Peyer's patch (tissue), 4 donors: ENCODE results near the gene MT1B. TPM values are rescaled to one million over a fixed set of nuclear protein-coding genes. Genes with fewer than 3 reads are reported as not detected.

Experiments used
- DNase-seq, 3 donors: peaks; one replicate each; pipeline ENCODE4 v3.0.0-alpha.2; 2017 to 2019
- H3K27ac ChIP-seq, 4 donors: fragments of 200-600 bp; sonication (generic); one replicate each; pipeline ENCODE4 v1.5.1; 2016 to 2019
- H3K27me3 ChIP-seq, 2 donors: fragments of 200-600 bp; sonication (generic); one replicate each; pipeline ENCODE4 v1.5.1; 2019
- H3K36me3 ChIP-seq, 3 donors: fragments of 200-600 bp; sonication (generic); one replicate each; pipeline ENCODE4 v1.5.1; 2016 to 2019
- H3K4me1 ChIP-seq, 4 donors: fragments of 200-600 bp; sonication (generic); one replicate each; pipeline ENCODE4 v1.5.1; 2016 to 2019
- H3K4me3 ChIP-seq, 4 donors: fragments of 200-600 bp; sonication (generic); 1 replicate in 3 of 4; 2 replicates in 1 of 4; pipeline ENCODE4 v1.5.1; 2016 to 2019; ENCODE audit warnings: mild to moderate bottlenecking in 1 of 4
- H3K9me3 ChIP-seq, 4 donors: fragments of 200-600 bp; sonication (generic); one replicate each; pipeline ENCODE4 v1.5.1; 2016 to 2019; ENCODE audit warnings: mild to moderate bottlenecking in 1 of 4
- CTCF ChIP-seq, 6 experiments: fragments of 450-650 bp in 4 of 6; fragments of 200-600 bp in 2 of 6; sonication (generic) in 1 of 6; IDR thresholded peaks; one replicate each; pipeline ENCODE4 v1.5.1; 2017 to 2019; ENCODE audit warnings: antibody characterized with exemption in 6 of 6, mild to moderate bottlenecking in 3 of 6, moderate library complexity in 1 of 6
- POLR2A ChIP-seq, 2 donors: fragments of 450-650 bp; IDR thresholded peaks; one replicate each; pipeline ENCODE4 v1.5.1; 2017; ENCODE audit warnings: antibody characterized with exemption in 2 of 2, mild to moderate bottlenecking in 2 of 2, moderate library complexity in 2 of 2
- total RNA-seq, 4 donors: library from RNA; depleted of rRNA; stranded (reverse); fragments of >200 nt; gene quantifications; one replicate each; pipeline ENCODE4 v1.1.0, GENCODE V29; 2016

MT1B gene
- total RNA-seq, 4 donors from 2014 or later, result 39.3 TPM; not detected in 3

DNA sequence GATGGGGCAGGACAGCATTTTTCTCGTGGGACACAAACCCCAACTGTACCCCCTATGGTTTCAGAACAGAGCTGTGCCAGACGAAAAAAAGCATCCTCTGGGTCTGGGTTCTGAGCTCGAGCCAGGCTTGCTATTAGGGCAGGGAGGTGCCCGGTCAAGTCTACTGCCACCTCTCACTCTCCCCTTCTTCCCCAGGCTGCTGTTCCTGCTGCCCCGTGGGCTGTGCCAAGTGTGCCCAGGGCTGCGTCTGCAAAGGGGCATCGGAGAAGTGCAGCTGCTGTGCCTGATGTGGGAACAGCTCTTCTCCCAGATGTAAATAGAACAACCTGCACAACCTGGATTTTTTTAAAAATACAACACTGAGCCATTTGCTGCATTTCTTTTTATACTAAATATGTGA, 25.0 kb upstream of the MT1B start:
- no peak for DNase-seq
- Histone ChIP-seq H3K36me3 (peaks cover 0 to 4% (median 0%) of the 10 kb centered on the region in 3 donors), H3K4me3 (peak overlapping the region in 2 of 4 donors; percentile 66 to 71), H3K9me3 (no peaks in the 10 kb centered on the region), H3K4me1 (peaks cover 0 to 8% (median 0%) of the 10 kb centered on the region in 4 donors), H3K27me3 (no peaks in the 10 kb centered on the region), H3K27ac (peak overlapping the region in 3 of 4 donors; percentile 63 to 94 (median 85))
- TF ChIP-seq CTCF (IDR thresholded peaks at IDR 0.05) (no peak), POLR2A (IDR thresholded peaks at IDR 0.05) (no peak)

- no peaks in the 10 kb centered on the region for H3K27me3 ChIP-seq
- H3K4me1 ChIP-seq, result peaks cover 0 to 8% (median 4%) of the 10 kb centered on the region in 4 donors
- no peaks in the 10 kb centered on the region for H3K9me3 ChIP-seq
- no peak for TF ChIP-seq POLR2A (IDR thresholded peaks at IDR 0.05)
- TF ChIP-seq CTCF (IDR thresholded peaks at IDR 0.05), result no peak
- H3K27ac ChIP-seq, result no peak overlapping the region
- H3K4me3 ChIP-seq, result no peak overlapping the region
- no peak for DNase-seq
- H3K36me3 ChIP-seq, result peaks cover 0 to 4% (median 0%) of the 10 kb centered on the region in 3 donors
Observed at GRCh38 chr16:56628486-56629350, 23.0 kb upstream of the MT1B start.

DNA sequence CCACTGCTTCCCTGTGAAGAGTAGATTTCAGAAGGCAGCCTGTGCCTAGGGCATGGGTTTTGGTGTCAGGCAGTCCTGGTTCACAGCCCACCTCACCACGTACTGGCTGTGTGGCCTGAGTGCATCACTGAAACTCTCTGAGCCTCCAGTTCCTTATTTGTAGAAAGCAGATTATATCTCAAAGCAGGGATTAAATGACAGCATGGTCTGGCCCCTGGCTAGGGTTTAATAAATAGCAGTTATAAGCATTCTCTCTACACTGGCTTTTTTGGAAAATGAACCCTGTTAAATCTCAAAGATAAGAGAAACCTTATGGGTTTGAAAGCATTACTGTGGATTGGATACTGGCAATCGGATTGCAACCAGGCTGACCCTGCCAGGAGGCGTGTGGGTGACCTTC, 22.2 kb upstream of the MT1B start:
- H3K27ac ChIP-seq, result no peak overlapping the region
- no peak for TF ChIP-seq CTCF (IDR thresholded peaks at IDR 0.05)
- no peak for TF ChIP-seq POLR2A (IDR thresholded peaks at IDR 0.05)
- no peaks in the 10 kb centered on the region for H3K9me3 ChIP-seq
- H3K4me1 ChIP-seq, result peaks cover 0 to 8% (median 4%) of the 10 kb centered on the region in 4 donors
- peaks cover 0 to 4% (median 0%) of the 10 kb centered on the region in 3 donors for H3K36me3 ChIP-seq
- H3K27me3 ChIP-seq, result peaks cover 0 to under 1% of the 10 kb centered on the region in 2 donors
- no peak overlapping the region for H3K4me3 ChIP-seq
- no peak for DNase-seq

DNA sequence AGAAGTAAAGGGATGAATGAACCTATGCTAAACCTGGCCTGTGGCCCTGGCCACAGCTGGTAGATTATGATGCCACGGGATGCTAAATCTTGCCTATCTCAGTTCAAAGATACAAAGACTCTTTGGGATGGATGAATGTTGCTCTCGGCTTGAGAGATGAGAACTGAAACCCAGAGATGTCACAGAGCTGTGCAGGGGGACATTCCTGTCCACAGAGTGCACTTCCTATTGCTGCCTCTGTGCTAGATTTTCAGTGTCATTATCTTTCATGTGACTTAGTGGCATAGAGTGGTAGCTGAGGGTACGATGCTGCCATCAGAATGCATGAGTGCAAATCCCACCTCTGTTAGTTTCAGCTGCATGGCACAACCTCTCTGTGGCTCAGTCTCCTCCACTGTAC, 21.6 kb upstream of the MT1B start:
- Histone ChIP-seq H3K4me3 (no peak overlapping the region), H3K27ac (no peak overlapping the region)

DNA sequence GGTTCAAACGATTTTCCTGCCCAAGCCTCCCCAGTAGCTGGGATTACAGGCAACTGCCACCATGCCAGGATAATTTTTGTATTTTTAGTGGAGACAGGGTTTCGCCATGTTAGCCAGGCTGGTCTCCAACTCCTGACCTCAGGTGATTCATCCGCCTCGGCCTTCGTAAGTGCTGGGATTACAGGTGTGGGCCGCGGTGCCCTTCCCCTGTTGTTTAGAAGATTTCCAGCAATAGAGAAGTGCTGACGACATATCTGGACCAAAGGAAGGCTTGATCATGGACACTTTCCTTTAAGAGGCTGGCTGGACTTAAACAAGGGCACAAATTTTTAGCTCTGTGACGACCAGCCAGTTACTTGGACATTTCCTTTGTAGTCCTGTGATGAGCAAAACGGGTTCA, 20.5 kb upstream of the MT1B start:
- H3K27ac ChIP-seq, result no peak overlapping the region
- peaks cover 0 to 17% (median 0%) of the 10 kb centered on the region in 4 donors for H3K4me1 ChIP-seq
- no peaks in the 10 kb centered on the region for H3K9me3 ChIP-seq

More for the DNA sequence above, 21.6 kb upstream of the MT1B start:
- Histone ChIP-seq H3K27me3 (peaks cover 0 to 6% of the 10 kb centered on the region in 2 donors), H3K4me1 (peaks cover 0 to 11% (median 3%) of the 10 kb centered on the region in 4 donors), H3K9me3 (no peaks in the 10 kb centered on the region), H3K36me3 (peaks cover 0 to 4% (median 0%) of the 10 kb centered on the region in 3 donors)
- no peak for DNase-seq
- TF ChIP-seq CTCF (IDR thresholded peaks at IDR 0.05) (no peak), POLR2A (IDR thresholded peaks at IDR 0.05) (no peak)

More for the DNA sequence above, 20.5 kb upstream of the MT1B start:
- H3K36me3 ChIP-seq, result peaks cover 0 to 4% (median 0%) of the 10 kb centered on the region in 3 donors
- no peak for TF ChIP-seq POLR2A (IDR thresholded peaks at IDR 0.05)
- TF ChIP-seq CTCF (IDR thresholded peaks at IDR 0.05), result no peak
- no peak overlapping the region for H3K4me3 ChIP-seq
- DNase-seq, result no peak
- H3K27me3 ChIP-seq, result peaks cover 0 to 11% of the 10 kb centered on the region in 2 donors
